Sigmoid colon (tissue), 4 donors: ENCODE data around the gene RHBG.

Experiments
- CTCF ChIP-seq, 4 experiments: fragments of 450-650 bp in 3 of 4; fragments of 200-600 bp in 1 of 4; IDR thresholded peaks; one replicate each; pipeline ENCODE4 v1.5.1; 2016 to 2019; ENCODE audit warnings: antibody characterized with exemption in 4 of 4, mild to moderate bottlenecking in 3 of 4, moderate library complexity in 2 of 4
- EP300 ChIP-seq, 4 donors: sonication (generic); formaldehyde crosslinking; IDR thresholded peaks; one replicate each; pipeline ENCODE4 v1.6.1; 2017; ENCODE audit warnings: antibody characterized with exemption in 4 of 4

DNA sequence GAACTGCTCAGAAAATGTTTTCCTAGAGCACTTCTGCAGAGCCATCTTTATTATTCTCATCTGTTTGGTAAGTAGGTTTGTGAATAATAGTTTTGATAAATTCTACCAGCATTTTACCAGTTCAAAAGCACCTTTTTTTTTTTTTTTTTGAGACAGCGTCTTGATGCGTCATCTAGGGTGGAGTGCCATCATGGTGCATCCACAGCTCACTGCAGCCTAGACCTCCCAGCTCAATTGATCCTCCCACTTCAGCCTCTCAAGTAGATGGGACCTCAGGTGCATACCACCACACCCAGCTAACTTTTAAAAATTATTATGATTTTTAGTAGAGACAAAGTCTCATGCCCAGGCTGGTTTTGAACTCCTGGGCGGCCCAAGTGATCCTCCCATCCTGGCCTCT, 9.8 kb upstream of the RHBG start:
- no peak for TF ChIP-seq EP300 (IDR thresholded peaks at IDR 0.05)
- TF ChIP-seq CTCF (IDR thresholded peaks at IDR 0.05): no peak
